GM19240 (cell line): Measurements from ENCODE around the gene XPOT.

Source experiments
- DNase-seq: peaks from one replicate; pipeline ENCODE4 v3.0.0; 2011; ENCODE audit warnings: low spot score; ENCODE audit not compliant: insufficient read length

XPOT gene

GRCh38 chr12:64419696-64420095, 15.5 kb downstream of the XPOT start:
- no peak for DNase-seq

GRCh38 chr12:64427988-64428387, 23.8 kb downstream of the XPOT start:
- DNase-seq, result no peak

GRCh38 chr12:64428956-64429355, 24.8 kb downstream of the XPOT start:
- no peak for DNase-seq

GRCh38 chr12:64430886-64431285, 26.7 kb downstream of the XPOT start:
- DNase-seq, result no peak

GRCh38 chr12:64431791-64432190, 27.6 kb downstream of the XPOT start:
- no peak for DNase-seq

- DNase-seq, result no peak
These were observed 29.7 kb downstream of the XPOT start for GRCh38 chr12:64433915-64434314.

GRCh38 chr12:64440100-64440499, 35.9 kb downstream of the XPOT start:
- no peak for DNase-seq

GRCh38 chr12:64445490-64445889, 41.3 kb downstream of the XPOT start:
- DNase-seq, result no peak

GRCh38 chr12:64446295-64446694, 42.1 kb downstream of the XPOT start:
- DNase-seq, result no peak

- no peak for DNase-seq
These were observed 46.0 kb downstream of the XPOT start for GRCh38 chr12:64450057-64450640.

- no peak for DNase-seq
These were observed 46.7 kb downstream of the XPOT start for GRCh38 chr12:64450711-64451486.

- DNase-seq, result peak; percentile 76
These were observed 47.7 kb downstream of the XPOT start, which contains the start of gene TBK1 for GRCh38 chr12:64451687-64452558. TSS of gene TBK1 (plus strand) at chr12:64452120. CDS start at chr12:64455871, 3,751 bp downstream.

- DNase-seq, result no peak
These were observed 48.6 kb downstream of the XPOT start for GRCh38 chr12:64452559-64453329.

- no peak for DNase-seq
These were observed 51.3 kb downstream of the XPOT start for GRCh38 chr12:64455506-64455905.

- no peak for DNase-seq
These were observed 51.9 kb downstream of the XPOT start for GRCh38 chr12:64456119-64456518.

- no peak for DNase-seq
These were observed 52.8 kb downstream of the XPOT start for GRCh38 chr12:64457032-64457431.

- no peak for DNase-seq
These were observed 53.3 kb downstream of the XPOT start for GRCh38 chr12:64457466-64457865.

GRCh38 chr12:64457923-64458322, 53.7 kb downstream of the XPOT start:
- no peak for DNase-seq

GRCh38 chr12:64459394-64459891, 55.3 kb downstream of the XPOT start:
- DNase-seq, result no peak

GRCh38 chr12:64461634-64462414, 57.6 kb downstream of the XPOT start:
- no peak for DNase-seq
